ENCODE measurements around the gene AOX1. TPM values are rescaled to one million over a fixed set of nuclear protein-coding genes. Genes with fewer than 3 reads are reported as not detected.

Gene AOX1
- total RNA-seq, 4 donors from 2014 or later = 212 to 567 (median 276) TPM

GRCh38 chr2:200652158-200652557 is 66.3 kb downstream of the AOX1 start:
- no peak for TF ChIP-seq CTCF (IDR thresholded peaks at IDR 0.05; ENCODE audit: low read depth)

GRCh38 chr2:200653021-200653420 is 67.2 kb downstream of the AOX1 start:
- no peak for TF ChIP-seq CTCF (IDR thresholded peaks at IDR 0.05; ENCODE audit: low read depth)

DNA sequence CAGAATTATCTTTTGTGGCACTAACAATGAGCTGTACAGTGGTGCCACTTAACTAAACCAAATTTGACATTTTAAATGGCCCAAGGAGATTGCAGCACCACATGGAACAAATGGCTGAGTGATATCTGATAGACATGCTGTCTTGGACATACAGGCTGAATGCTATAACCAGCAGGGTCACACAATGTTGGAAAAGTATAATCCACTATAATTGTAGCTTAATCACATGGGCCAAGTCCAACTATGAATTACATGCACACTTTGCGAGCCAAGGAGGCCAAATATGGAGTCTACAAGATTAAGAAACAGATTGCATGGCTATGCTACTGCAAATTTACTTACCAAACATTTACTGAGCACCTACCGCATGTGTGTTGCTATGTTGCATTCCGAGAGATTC is 69.0 kb downstream of the AOX1 start:
- TF ChIP-seq CTCF (IDR thresholded peaks at IDR 0.05; ENCODE audit: low read depth) = no peak

DNA sequence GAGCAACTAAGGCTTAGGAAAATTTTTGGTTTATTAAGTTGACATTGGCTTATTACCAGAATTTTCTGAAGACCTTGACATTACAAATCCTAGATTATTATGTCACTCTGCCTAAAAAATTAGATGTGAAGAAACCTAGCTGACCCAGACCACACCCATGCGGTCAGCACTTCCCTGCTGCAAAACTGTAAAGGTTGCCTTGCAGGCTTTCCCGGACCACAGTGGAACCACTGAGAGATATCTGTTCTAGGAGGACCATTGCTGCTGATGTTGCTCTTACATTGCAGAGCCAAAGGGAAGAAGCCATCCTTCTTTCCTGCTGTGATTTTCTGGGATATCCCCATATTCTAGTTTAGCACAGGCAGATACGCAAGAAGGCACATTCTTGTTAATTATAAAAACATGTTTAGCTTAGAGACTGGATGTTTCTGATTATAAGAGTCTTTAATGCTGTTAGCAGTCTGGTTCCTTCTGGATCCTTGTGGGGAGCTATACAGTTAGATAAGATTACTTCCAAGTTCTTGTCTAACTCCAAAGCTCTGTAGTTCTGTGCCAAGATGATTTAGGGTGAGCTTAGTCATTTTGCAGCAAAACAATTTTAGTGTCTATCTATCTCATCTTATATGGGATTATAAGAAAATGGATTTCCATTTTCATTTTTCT is 70.2 kb downstream of the AOX1 start:
- TF ChIP-seq CTCF (IDR thresholded peaks at IDR 0.05; ENCODE audit: low read depth) = no peak

DNA sequence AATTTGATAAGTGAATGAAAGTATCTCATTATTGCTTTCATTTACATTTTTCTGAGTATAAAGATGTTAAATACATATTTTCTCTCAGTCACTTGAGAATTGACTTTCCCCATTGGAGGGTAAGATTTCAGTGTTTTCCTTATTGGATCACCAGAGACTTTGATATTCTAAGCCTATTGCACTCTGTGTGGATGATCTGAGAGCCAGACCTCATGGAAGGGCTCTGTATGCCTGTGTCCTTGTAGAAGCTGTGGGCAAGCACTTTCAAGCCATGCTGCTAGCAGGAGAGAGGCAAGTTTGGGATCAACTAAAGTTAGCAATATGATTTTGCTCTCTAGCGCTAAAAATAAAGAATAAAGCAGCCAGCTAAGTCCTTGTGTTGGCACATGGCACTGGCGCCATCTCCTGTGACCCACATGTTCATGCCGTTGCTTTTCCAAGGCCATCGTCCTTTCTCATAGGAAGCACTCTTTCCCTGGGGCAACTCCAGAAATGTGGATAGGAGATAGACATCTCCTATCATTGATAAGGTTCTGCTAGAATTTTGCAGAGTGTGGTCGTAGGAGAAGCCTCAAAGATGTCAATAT is 72.6 kb downstream of the AOX1 start:
- no peak for TF ChIP-seq CTCF (IDR thresholded peaks at IDR 0.05; ENCODE audit: low read depth)

- no peak for TF ChIP-seq CTCF (IDR thresholded peaks at IDR 0.05; ENCODE audit: low read depth)
These were observed 73.6 kb downstream of the AOX1 start for GRCh38 chr2:200659410-200659809.

DNA sequence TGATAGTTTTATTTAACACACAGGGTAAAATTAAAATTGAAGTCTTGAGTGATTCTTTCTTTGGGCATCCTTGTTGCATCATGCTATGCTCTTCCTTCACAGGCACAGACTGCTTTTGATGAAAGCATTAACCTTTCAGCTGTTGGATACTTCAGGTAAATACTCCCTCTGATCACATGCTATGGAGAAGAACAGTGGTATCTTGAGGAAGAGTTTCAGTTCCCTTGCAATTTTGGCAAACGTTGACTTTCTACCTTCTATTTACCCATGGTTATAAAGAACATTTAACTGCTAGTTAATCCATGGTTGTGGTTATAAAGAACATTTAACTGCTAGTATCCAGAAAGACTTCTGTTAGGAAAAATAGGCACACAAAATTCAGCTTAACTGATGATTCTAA is 75.7 kb downstream of the AOX1 start:
- TF ChIP-seq CTCF (IDR thresholded peaks at IDR 0.05; ENCODE audit: low read depth) = no peak
